Liver (tissue), 9 donors: Measurements from ENCODE around the gene SLC29A3. TPM values are rescaled to one million over a fixed set of nuclear protein-coding genes. Genes with fewer than 3 reads are reported as not detected.

Experiments
- DNase-seq: peaks from one replicate; pipeline ENCODE4 v3.0.0-alpha.2; 2017; ENCODE audit warnings: low spot score
- H3K27ac ChIP-seq, 2 donors: one replicate each; pipeline ENCODE4 v1.7.0; 2013; ENCODE audit warnings: inconsistent platforms in 2 of 2, low read length in 2 of 2, control low read depth in 1 of 2, low read depth in 1 of 2, mild to moderate bottlenecking in 1 of 2
- H3K27me3 ChIP-seq, 4 donors: one replicate each; pipeline versions ENCODE4 v1.6.1 to v1.7.0; 2013; ENCODE audit warnings: low read length in 3 of 4, inconsistent platforms in 1 of 4, mild to moderate bottlenecking in 1 of 4, moderate library complexity in 1 of 4; ENCODE audit not compliant: control insufficient read depth in 4 of 4, insufficient read depth in 4 of 4
- H3K36me3 ChIP-seq, 4 donors: one replicate each; pipeline versions ENCODE4 v1.6.1 to v1.7.0; 2013; ENCODE audit warnings: low read length in 3 of 4, mild to moderate bottlenecking in 3 of 4, low read depth in 1 of 4, moderate library complexity in 1 of 4; ENCODE audit not compliant: control insufficient read depth in 4 of 4, insufficient read depth in 3 of 4
- H3K4me1 ChIP-seq, 4 donors: one replicate each; pipeline versions ENCODE4 v1.6.1 to v1.7.0; 2013; ENCODE audit warnings: low read length in 3 of 4, mild to moderate bottlenecking in 3 of 4, moderate library complexity in 1 of 4; ENCODE audit not compliant: control insufficient read depth in 4 of 4, insufficient read depth in 4 of 4
- H3K4me3 ChIP-seq, 3 donors: one replicate each; pipeline versions ENCODE4 v1.6.1 to v1.7.0; 2013; ENCODE audit warnings: low read length in 3 of 3, control low read depth in 1 of 3, low read depth in 1 of 3, mild to moderate bottlenecking in 1 of 3
- H3K9ac ChIP-seq, 2 donors: one replicate each; pipeline ENCODE4 v1.7.0; 2013; ENCODE audit warnings: low read length in 2 of 2, mild to moderate bottlenecking in 2 of 2, moderate library complexity in 2 of 2, control low read depth in 1 of 2, low read depth in 1 of 2
- H3K9me3 ChIP-seq, 4 donors: one replicate each; pipeline versions ENCODE4 v1.6.1 to v1.7.0; 2013; ENCODE audit warnings: low read length in 3 of 4; ENCODE audit not compliant: control insufficient read depth in 4 of 4
- ATF3 ChIP-seq: IDR thresholded peaks from 2 replicates; pipeline ENCODE4 v1.6.1; 2016; ENCODE audit warnings: antibody characterized with exemption
- CTCF ChIP-seq: fragments of 150-350 bp; IDR thresholded peaks from 2 replicates; pipeline ENCODE4 v1.5.1; 2017; ENCODE audit warnings: improper control_type of control experiment, low read depth, low read length; ENCODE audit not compliant: missing input control
- EGR1 ChIP-seq, 2 donors: IDR thresholded peaks; 2 replicates each; pipeline ENCODE4 v1.6.1; 2016 to 2018; ENCODE audit warnings: antibody characterized with exemption in 2 of 2, low read depth in 2 of 2
- FOXA1 ChIP-seq: IDR thresholded peaks from 2 replicates; pipeline ENCODE4 v1.6.1; 2016; ENCODE audit warnings: antibody characterized with exemption
- FOXA2 ChIP-seq: IDR thresholded peaks from 2 replicates; pipeline ENCODE4 v1.6.1; 2016; ENCODE audit warnings: antibody characterized with exemption
- GABPA ChIP-seq, 2 donors: IDR thresholded peaks in 1 of 2; conservative IDR thresholded peaks in 1 of 2; 2 replicates each; pipeline ENCODE4 v1.6.1; 2016; ENCODE audit warnings: antibody characterized with exemption in 2 of 2, mild to moderate bottlenecking in 1 of 2, moderate library complexity in 1 of 2
- HNF4A ChIP-seq, 2 donors: conservative IDR thresholded peaks; 2 replicates each; pipeline ENCODE4 v1.6.1; 2016; ENCODE audit warnings: antibody characterized with exemption in 2 of 2, mild to moderate bottlenecking in 2 of 2
- HNF4G ChIP-seq: IDR thresholded peaks from 2 replicates; pipeline ENCODE4 v1.6.1; 2016; ENCODE audit warnings: antibody characterized with exemption
- JUND ChIP-seq, 2 donors: IDR thresholded peaks; 2 replicates each; pipeline ENCODE4 v1.6.1; 2016; ENCODE audit warnings: antibody characterized with exemption in 2 of 2
- MAX ChIP-seq: IDR thresholded peaks from 2 replicates; pipeline ENCODE4 v1.6.1; 2016; ENCODE audit warnings: antibody characterized with exemption
- NR2F2 ChIP-seq: IDR thresholded peaks from 2 replicates; pipeline ENCODE4 v1.6.1; 2016; ENCODE audit warnings: antibody characterized with exemption
- RAD21 ChIP-seq, 2 donors: IDR thresholded peaks; 2 replicates each; pipeline ENCODE4 v1.6.1; 2016; ENCODE audit warnings: antibody characterized with exemption in 2 of 2, mild to moderate bottlenecking in 2 of 2
- REST ChIP-seq: IDR thresholded peaks from 2 replicates; pipeline ENCODE4 v1.6.1; 2016; ENCODE audit warnings: antibody characterized with exemption, mild to moderate bottlenecking
- RXRA ChIP-seq, 2 donors: IDR thresholded peaks; 2 replicates each; pipeline ENCODE4 v1.6.1; 2017 to 2018; ENCODE audit warnings: antibody characterized with exemption in 2 of 2, mild to moderate bottlenecking in 1 of 2
- SP1 ChIP-seq: IDR thresholded peaks from 2 replicates; pipeline ENCODE4 v1.6.1; 2018; ENCODE audit warnings: antibody characterized with exemption, mild to moderate bottlenecking
- TAF1 ChIP-seq: conservative IDR thresholded peaks from 2 replicates; pipeline ENCODE4 v1.6.1; 2016; ENCODE audit warnings: antibody characterized with exemption, mild to moderate bottlenecking
- YY1 ChIP-seq: IDR thresholded peaks from 2 replicates; pipeline ENCODE4 v1.6.1; 2016; ENCODE audit warnings: antibody characterized with exemption, mild to moderate bottlenecking
- ZBTB33 ChIP-seq: IDR thresholded peaks from 2 replicates; pipeline ENCODE4 v1.6.1; 2016; ENCODE audit warnings: antibody characterized with exemption
- WGBS: extraction: QIAGEN DNeasy Blood & Tissue Kit; methylation state at CpG from one replicate; pipeline ENCODE4 v1.1.7; 2013; 5-methylcytosine and 5-hydroxymethylcytosine counted together
- polyA plus RNA-seq, 2 donors: library from polyadenylated mRNA; stranded (reverse) in 1 of 2; unstranded in 1 of 2; fragments of 200-250 nt in 1 of 2; fragments of >200 nt in 1 of 2; fragmentation: Nextera tagmentation in 1 of 2; extraction: Ambion mirVana in 1 of 2; gene quantifications; one replicate each; pipeline versions ENCODE4 v1.2.1 to v1.2.3, GENCODE V29; 2013 to 2015
- total RNA-seq, 2 donors: library from RNA; depleted of rRNA; stranded (reverse); fragments of >200 nt; gene quantifications; one replicate each; pipeline ENCODE4 v1.2.3, GENCODE V29; 2014
- donor health status: healthy.
- donor health status: healthy.
- donor health status: healthy.
- donor health status: healthy.
- donor health status: healthy.

The SLC29A3 gene
- total and polyA plus RNA-seq, 4 donors: 3.1 to 11.9 (median 5.3) TPM

DNA sequence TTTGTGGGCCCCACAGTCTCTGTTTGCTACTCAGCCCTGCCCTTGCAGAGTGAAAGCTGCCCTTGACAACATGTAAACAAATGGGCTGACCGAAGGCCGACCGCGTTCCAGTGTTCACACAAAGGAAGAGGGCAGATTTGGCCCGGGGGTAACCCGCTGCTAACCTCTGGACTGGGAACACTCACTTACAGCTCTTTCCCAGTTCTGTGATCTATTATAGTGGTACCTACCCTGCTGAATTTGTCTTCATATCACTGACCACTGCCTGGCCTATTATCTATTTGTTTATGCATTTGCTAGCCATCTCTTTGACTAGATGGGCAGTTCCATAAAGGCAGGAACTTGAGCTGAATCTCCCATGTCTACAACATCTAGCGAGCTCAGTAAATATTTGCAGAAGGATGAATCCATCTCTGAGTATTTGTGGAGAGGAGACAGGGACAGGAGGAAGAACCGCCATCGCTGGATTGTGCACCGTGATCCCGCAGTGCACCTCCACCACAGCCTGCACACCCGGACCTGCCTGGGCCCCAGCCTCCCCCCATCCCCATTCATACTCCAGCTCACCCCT is 15.2 kb downstream of the SLC29A3 start (continued):
- peak; percentile 52 for TF ChIP-seq ZBTB33
- TF ChIP-seq GABPA (IDR thresholded peaks at IDR 0.05 in 1 of 2, conservative IDR thresholded peaks at IDR 0.05 in 1 of 2): peak in 1 of 2 donors; percentile 29
- TF ChIP-seq HNF4G: peak; percentile 67
- TF ChIP-seq RAD21 (IDR thresholded peaks at IDR 0.05): peak in 1 of 2 donors; percentile 40

DNA sequence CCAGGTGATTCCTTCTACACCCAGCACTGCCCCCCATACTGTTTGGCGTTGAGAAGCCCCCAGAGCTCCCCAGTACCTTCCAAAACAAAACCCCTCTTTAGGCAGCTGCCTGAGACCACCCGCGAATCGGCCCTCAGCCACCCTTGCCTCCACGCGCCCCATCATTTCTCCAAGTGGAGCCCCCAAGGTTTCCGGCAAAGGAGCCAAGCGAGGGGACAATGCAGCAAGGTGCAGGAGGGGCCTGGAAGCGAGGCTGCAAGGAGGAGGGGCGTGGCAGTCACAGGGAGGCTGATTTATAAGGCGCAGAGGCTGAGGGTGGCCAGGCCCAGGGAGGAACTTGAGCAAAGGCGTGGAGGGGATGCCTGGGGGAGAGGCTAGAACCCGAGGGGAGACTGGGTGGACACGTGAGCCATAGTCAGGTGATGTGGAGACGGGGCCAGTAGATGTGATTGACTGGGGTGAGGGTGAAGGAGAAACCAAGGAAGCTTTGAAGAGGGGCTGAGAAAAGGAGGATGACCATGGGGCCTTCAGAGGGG is 16.2 kb downstream of the SLC29A3 start:
- Histone ChIP-seq H3K27ac (no peak overlapping the region), H3K4me1 (peaks cover 33 to 75% (median 62%) of the 10 kb centered on the region in 4 donors), H3K9ac (no peak overlapping the region), H3K27me3 (no peaks in the 10 kb centered on the region), H3K36me3 (no peaks in the 10 kb centered on the region), H3K9me3 (no peaks in the 10 kb centered on the region), H3K4me3 (no peak overlapping the region)
- TF ChIP-seq JUND (IDR thresholded peaks at IDR 0.05) (no peak), SP1 (no peak), RXRA (IDR thresholded peaks at IDR 0.05) (no peak), TAF1 (no peak), CTCF (no peak), RAD21 (IDR thresholded peaks at IDR 0.05) (no peak), NR2F2 (no peak), FOXA2 (no peak), YY1 (no peak), ZBTB33 (no peak), EGR1 (IDR thresholded peaks at IDR 0.05; ENCODE audit: low read depth in 2 of 2) (no peak), MAX (no peak), HNF4A (conservative IDR thresholded peaks at IDR 0.05) (no peak), GABPA (IDR thresholded peaks at IDR 0.05 in 1 of 2, conservative IDR thresholded peaks at IDR 0.05 in 1 of 2) (no peak), ATF3 (no peak), REST (no peak), HNF4G (no peak), FOXA1 (no peak)
- WGBS: 89% methylated on average over 15 of the region's 15 CpGs
- DNase-seq: no peak
